Measurements from ENCODE around the gene FEM1B. TPM values are rescaled to one million over a fixed set of nuclear protein-coding genes. Genes with fewer than 3 reads are reported as not detected.
"Not testable (repeated sequence)": the region's sequence is repeated elsewhere in the genome, so short reads cannot be mapped to it uniquely, and the experiment has no call there.

Gene FEM1B
- polyA plus RNA-seq (ENCODE audit: insufficient read length), result 41.0 TPM

GRCh38 chr15:68277603-68278344 is at the start of gene FEM1B:
Gene FEM1B (plus strand): TSS chr15:68277745. CDS start chr15:68278418, 673 bp downstream.
- DNase-seq (ENCODE audit: low read depth), result peak; percentile 64

GRCh38 chr15:68228143-68228970 is 49.2 kb upstream of the FEM1B start:
- no peak for DNase-seq (ENCODE audit: low read depth)

- no peak for DNase-seq (ENCODE audit: low read depth)
Measured at GRCh38 chr15:68228971-68229385, 48.6 kb upstream of the FEM1B start.

GRCh38 chr15:68229386-68230156 is 48.0 kb upstream of the FEM1B start, which contains the start of gene CLN6:
Gene CLN6 (minus strand): TSS chr15:68229728. CDS start chr15:68229584, 144 bp downstream.
- DNase-seq (ENCODE audit: low read depth), result no peak

GRCh38 chr15:68230157-68231100 is 47.1 kb upstream of the FEM1B start:
- no peak for DNase-seq (ENCODE audit: low read depth)

GRCh38 chr15:68231102-68231818 is 46.3 kb upstream of the FEM1B start:
- no peak for DNase-seq (ENCODE audit: low read depth)

- DNase-seq (ENCODE audit: low read depth), result no peak
Measured at GRCh38 chr15:68232449-68232848, 45.1 kb upstream of the FEM1B start.

GRCh38 chr15:68232937-68233336 is 44.6 kb upstream of the FEM1B start:
- DNase-seq (ENCODE audit: low read depth), result no peak

- DNase-seq (ENCODE audit: low read depth), result no peak
Measured at GRCh38 chr15:68234060-68234459, 43.5 kb upstream of the FEM1B start.

GRCh38 chr15:68234520-68234919 is 43.0 kb upstream of the FEM1B start:
- not testable (repeated sequence) for DNase-seq (ENCODE audit: low read depth)

- no peak for DNase-seq (ENCODE audit: low read depth)
Measured at GRCh38 chr15:68235022-68235421, 42.5 kb upstream of the FEM1B start.

GRCh38 chr15:68239025-68239424 is 38.5 kb upstream of the FEM1B start:
- no peak for DNase-seq (ENCODE audit: low read depth)

GRCh38 chr15:68241088-68241935 is 36.2 kb upstream of the FEM1B start:
- DNase-seq (ENCODE audit: low read depth), result no peak

- no peak for DNase-seq (ENCODE audit: low read depth)
Measured at GRCh38 chr15:68244235-68244634, 33.3 kb upstream of the FEM1B start.

- DNase-seq (ENCODE audit: low read depth), result no peak
Measured at GRCh38 chr15:68249058-68249713, 28.4 kb upstream of the FEM1B start.

- DNase-seq (ENCODE audit: low read depth), result no peak
Measured at GRCh38 chr15:68252925-68253534, 24.5 kb upstream of the FEM1B start.

GRCh38 chr15:68256675-68257450 is 20.7 kb upstream of the FEM1B start:
- no peak for DNase-seq (ENCODE audit: low read depth)
